NCI-H1694 (cell line): ENCODE results near the gene NAALADL2.

Experiments used
- DNase-seq: peaks from one replicate; lab custom pipeline; 2025; lab: John Stamatoyannopoulos, UW

NAALADL2 gene

GRCh38 chr3:174891524-174892203 is 32.5 kb downstream of the NAALADL2 start:
- DNase-seq: no peak

DNA sequence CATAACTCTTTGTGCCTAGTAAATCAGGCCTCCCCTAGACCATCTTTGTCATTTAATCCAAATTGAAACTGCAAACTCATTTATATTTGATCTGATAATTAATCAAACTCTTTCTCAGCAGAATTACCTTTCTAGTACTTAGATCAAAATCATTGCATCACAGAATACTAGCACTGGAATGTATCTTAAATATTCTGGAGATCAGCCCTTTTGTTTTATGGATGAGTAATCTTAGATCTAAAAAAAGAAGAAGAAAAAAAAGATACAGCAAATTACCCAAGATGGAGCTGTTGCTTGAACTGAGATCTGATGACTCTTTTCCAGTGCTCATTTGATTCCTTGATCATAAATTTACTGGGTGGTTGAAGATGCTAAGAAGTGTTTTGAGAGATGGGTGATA is 47.9 kb downstream of the NAALADL2 start:
- no peak for DNase-seq

DNA sequence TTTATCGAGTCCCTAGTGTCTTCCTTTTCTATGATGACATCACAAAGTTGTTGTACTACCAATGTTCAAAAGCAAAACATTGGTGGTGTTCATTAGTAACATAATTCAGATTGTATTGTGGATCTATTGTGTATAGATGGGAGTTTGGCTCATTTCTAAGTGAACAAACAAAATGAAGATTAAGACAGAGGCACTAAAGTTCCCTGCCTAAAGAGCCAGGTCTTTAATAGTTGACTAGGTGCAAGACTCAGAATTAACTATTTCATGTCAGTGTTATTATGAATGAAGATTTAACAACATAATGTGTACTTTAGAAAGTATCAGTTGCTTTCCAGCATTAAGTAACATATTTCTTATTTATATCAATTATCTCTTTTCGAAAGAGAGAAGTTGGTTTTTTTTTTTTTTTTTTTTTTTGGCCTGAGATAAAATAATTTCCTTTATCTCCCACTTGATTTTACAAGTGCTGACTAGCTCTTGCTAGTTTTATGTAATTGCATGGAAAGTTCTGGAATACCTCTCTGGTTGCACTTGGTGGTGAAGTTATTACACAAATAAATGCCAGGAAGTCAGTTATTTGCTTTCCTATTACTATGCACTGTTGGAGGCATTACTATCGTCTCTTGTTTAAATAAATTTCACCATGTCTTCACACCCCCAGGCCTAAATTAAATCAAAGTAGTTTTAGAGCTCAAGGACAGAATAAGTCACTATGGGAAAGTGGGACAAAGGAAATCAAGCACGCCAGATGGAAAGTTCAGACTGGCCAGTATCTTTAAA is 48.7 kb downstream of the NAALADL2 start:
- no peak for DNase-seq

GRCh38 chr3:174931473-174932353 is 72.6 kb downstream of the NAALADL2 start:
- no peak for DNase-seq

- DNase-seq: no peak
These were observed 77.5 kb downstream of the NAALADL2 start for GRCh38 chr3:174936590-174936989.

- no peak for DNase-seq
These were observed 78.3 kb downstream of the NAALADL2 start for GRCh38 chr3:174937478-174937877.

DNA sequence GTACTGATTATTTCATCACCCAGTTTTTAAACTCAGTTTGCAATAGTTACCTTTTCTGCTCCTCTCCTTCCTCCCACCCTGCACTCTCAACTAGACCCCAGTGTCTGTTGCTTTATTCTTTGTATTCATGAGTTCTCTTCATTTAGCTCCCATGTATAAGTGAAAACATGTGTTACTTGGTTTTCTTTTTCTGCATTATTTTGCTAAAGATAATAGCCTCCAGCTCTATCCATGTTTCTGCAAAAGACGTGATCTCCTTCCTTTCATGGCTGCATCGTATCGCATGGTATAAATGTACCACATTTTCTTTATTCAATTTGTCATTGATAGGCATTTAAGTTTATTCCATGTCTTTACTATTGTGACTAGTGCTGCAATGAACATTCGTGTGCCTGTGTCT is 79.0 kb downstream of the NAALADL2 start:
- DNase-seq: no peak

DNA sequence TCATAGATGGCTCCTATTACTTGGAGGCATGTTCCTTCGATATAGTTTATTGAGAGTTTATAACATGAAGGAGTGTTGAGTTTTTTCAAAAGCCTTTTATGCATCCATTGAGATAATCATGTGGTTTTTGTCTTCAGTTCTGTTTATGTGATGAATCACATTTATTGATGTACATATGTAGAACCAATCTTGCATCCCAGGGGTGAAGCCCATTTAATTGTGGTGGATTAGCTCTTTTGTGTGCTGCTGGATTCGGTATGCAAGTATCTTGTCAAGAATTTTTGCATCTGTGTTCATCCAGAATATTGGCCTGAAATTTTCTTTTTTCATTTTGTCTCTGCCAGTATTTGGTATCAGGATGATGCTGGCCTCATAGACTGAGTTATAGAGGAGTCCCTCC is 81.0 kb downstream of the NAALADL2 start:
- DNase-seq: no peak

DNA sequence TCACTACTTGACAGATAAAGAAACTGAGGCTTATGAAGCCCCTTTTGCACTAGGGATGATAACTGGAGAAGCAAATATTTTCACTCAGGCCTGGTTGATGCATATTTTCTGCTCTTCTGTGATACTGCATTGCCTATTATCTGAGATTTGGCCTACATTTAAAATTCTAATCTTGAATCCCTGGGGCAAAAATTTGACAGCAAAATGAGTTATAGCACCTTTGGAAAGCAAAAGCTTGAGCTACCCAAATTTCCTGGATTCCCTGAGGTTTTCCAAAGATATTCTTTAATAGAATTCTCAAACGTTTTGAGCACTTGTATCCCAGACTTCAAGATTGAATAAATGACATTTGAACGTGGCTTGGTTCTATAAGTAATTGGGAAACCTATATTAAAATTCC is 86.1 kb downstream of the NAALADL2 start:
- DNase-seq: no peak

DNA sequence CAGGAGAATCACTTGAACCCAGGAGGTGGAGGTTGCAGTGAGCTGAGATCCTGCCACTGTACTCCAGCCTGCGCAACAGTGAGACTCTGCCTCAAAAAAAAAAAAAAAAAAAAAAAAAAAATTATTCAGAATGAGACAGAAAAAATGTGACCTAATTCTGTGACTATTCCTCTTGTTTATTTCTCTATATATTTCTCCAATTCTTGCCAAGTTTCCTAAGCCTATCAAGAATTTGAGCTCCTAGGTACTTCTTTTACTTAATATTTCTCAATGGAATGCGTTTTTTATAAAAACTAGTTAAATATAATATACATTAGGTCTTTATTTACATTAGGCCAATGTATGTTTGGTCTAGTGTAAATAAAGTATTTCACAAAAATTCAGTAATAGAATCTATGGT is 86.8 kb downstream of the NAALADL2 start:
- DNase-seq: no peak

DNA sequence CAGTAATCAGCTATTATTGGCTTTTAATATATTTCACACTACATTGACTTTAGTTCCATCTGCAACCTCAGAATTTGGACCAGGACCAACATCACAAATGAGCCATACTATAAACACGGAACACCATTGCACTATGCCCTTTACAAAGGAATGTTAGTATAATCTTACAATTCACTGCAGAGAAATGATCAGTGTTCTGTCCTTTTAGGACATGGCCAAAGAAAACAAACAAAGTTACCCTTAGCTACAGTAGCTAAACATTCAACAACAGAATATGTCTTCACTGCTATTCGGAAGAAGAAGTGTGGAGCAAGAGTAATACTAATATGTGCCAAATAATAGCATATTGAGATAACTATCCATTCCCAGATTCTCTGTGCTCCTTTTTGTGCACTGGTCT is 90.4 kb downstream of the NAALADL2 start:
- DNase-seq: no peak

- DNase-seq: no peak
These were observed 91.9 kb downstream of the NAALADL2 start for GRCh38 chr3:174951034-174951433.

DNA sequence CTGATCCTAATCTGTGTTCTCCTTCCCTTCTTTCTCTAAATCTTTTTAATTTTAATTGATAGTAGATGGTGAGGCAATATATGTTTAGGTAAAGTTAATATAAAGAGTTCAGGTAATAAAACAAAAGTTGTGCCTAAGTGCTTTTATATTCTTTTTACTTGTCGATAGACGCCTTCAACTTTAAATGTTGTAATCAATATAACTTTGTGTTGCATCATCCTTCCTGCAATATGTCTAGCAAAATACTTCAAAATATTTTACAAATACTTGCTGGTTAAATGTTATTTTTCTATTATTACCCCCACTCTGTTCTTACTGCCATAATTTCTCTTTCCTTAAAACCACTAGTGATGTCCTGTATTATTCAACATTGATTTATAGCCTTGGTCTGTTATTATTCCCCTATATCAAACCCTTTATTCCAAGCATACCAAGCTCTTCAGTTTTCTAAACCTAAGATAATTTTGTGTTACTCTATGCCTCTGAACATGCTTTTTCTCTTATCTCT is 92.4 kb downstream of the NAALADL2 start:
- DNase-seq: no peak

GRCh38 chr3:174953068-174953467 is 93.9 kb downstream of the NAALADL2 start:
- DNase-seq: no peak

- DNase-seq: no peak
These were observed 96.4 kb downstream of the NAALADL2 start for GRCh38 chr3:174955513-174956016.

- DNase-seq: no peak
These were observed 97.9 kb downstream of the NAALADL2 start for GRCh38 chr3:174957081-174957480.

GRCh38 chr3:174957551-174958001 is 98.4 kb downstream of the NAALADL2 start:
- no peak for DNase-seq

DNA sequence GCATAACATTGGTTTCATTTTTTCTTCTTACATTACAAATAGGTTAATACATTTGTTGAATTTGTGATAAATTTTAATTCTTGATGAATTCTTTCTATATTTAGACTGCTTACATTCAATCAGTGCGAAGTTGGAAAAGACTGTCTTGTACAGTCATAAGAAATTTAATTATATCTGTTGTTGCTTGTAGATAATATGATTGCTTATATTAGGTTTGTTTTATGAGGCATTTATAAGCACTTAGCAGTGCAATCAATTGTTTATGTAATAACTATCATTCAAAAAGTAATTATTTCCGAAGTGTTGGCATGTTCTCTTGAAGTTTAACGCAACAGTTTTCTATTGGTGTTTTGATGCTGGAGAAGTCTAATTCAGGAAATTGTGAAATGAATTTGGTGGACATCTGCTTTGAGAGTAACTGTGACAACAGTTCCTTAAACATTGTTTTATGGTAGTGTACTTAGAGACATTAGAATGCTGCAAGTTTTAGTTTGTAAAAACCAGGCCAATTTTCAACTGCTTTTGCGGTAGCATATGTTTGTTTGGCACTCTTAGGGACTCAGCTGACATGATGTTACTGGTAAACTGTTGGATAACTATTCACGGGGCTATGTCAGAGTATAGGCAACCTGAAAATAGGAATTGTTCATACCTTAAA is 99.7 kb downstream of the NAALADL2 start:
- DNase-seq: no peak

- no peak for DNase-seq
These were observed 100.5 kb downstream of the NAALADL2 start for GRCh38 chr3:174959556-174960065.

- no peak for DNase-seq
These were observed 101.8 kb downstream of the NAALADL2 start for GRCh38 chr3:174960898-174961297.

DNA sequence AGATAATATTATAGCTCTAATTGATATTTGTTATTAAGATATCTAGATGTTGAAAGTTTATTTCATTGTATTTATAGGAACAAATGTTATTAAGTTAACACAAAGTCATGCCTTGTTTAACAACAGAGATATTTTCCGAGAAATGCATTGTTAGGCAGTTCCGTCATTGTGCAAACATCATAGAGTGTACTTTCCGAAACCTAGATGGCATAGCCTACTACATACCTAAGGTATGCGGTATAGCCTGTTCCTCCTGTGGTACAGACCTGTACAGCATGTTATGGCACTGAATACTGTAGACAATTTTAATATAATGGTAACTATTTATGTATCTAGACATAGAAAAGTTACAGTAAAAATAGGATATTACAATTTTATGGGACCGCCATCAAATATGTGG is 114.3 kb downstream of the NAALADL2 start:
- DNase-seq: no peak
